GM18873 (cell line): Measurements from ENCODE around the gene CLBA1.

Source experiments
- ATAC-seq: cut with Tn5 transposase; IDR thresholded peaks from one replicate; pipeline ENCODE4 v1.9.1; 2021; ENCODE audit warnings: mild to moderate bottlenecking, moderate library complexity, moderate number of reproducible peaks; ENCODE audit not compliant: unreplicated experiment, low FRiP score

The CLBA1 gene

DNA sequence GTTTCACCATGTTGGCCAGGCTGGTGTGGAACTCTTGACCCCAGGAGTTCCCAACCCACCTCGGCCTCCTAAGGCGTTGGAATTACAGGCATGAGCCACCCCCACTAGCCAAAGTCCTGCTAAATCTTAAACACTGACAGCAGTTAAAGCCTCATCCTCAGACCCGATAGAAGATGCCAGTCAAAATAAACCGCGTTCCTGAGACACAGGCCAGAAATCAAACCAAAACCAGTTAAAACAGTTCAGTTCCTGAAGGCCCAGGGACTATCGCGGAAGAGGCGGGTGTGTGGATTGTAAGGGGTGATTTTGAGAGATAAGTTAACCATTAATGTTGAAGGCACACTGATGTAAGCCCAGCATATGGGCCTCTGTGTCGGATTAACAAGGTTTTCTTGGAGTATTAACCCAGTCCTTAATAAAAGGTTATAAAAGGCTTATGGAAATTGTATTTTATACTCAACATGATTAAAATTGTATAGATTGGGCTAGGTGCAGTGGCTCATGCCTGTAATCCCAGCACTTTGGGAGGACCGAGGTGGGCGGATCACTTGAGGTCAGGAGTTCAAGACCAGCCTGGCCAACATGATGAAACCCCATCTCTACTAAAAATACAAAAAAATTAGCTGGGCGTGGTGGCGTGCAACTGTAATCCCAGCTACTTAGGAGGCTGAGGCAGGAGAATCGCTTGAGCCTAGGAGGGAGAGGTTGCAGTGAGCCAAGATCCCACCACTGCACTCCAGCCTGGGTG, 54.0 kb downstream of the CLBA1 start:
- ATAC-seq, result no peak

DNA sequence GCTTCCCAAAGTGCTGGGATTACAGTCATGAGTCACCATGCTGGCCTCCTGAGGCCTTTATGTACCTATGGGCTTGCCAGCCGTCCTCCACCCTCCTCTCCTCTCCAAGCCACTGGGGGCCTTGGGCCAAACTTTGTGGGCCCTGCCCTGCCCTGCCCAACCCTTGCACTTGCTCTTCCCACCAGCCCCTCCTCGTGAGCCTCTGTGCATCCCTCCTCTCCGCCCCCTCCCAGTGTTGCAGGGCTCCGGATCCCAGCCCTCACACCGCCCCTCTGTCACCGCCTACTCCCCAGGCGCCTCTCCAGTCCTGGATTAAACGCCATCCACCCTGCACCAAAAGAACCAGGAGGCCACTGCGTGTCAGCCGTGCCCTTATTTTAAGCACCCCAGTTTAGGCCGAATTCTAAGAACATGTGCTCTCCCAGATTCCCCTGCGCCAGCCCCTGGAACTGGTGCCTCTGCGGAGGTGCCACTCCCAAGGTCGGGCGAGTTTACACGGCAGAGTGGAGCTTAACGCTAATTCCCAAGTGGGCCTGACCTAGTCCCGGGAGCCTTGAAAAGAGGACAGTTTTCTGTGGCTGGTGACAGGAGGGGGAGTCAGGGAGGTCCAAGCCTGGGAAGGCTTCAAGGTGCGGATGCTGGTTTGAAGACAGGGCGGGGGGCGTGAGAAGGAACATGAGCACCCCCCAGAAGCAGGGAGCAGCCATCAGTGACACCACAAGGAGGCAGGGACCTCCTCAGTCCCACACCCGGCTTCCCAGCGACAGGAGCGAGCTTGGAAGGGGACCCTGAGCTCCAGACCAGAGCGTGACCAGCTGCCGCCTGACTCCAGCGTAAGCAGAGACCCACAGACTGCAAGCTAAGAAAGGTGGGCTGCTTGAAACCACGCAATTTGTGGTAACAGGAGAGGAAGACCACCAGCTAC, 56.5 kb downstream of the CLBA1 start:
- ATAC-seq, result no peak

DNA sequence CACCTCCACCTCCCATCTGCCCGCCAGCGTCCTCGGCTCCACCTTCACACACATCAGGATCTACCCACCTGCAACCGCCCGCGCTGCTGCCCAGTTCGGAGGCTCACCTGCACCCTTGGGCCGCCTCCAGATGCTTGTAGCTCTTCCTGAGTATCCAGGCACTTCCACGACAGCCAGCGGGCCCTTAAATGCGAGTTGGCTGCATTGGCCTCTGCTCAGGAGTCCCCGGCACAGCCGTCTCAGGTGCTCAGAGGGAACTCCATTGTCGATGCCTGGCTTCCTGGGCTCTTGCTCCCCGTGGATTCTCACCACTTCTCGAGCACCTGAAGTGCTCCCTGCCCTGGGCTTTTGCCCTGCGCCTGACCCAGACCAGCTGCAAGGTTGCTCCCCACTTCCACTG, 57.2 kb downstream of the CLBA1 start:
- no peak for ATAC-seq

DNA sequence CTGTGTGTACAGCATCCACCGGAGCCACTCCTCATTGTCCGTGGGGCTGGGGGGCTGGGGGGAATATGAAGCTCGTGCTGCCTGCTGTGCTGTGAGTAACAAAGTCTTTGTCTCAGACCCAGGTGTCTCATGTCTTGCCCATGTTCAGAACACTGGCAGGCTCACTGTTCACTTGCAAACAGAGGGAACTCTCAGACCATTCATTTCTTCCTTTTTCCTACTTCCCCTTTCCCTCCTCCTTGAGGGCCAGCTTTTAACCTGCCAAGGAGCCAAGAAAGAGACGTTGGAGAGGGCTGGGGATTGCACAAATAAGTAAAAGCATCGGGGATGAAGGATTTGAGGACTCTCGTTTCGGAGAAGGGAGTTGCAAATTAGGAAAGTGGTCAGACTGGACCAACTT, 58.1 kb downstream of the CLBA1 start:
- ATAC-seq, result no peak
